ENCODE measurements around the gene RTN4.
A peak's percentile ranks its signal among the peaks of the same experiment; 100 is the strongest.
"Not testable (repeated sequence)": the region's sequence is repeated elsewhere in the genome, so short reads cannot be mapped to it uniquely, and the experiment has no call there.

The RTN4 gene

GRCh38 chr2:55050100-55050994 is at the start of gene RTN4:
Gene RTN4, minus strand, starts transcription at chr2:55050451. Its CDS starts 151 bp downstream, at chr2:55050300.
- CTCF ChIA-PET = interaction anchor here (0.6 to 2.9 kb wide), 11 partner anchors 8 to 151 kb away, joined by 3 to 12 read pairs (median 5); no protein-coding TSS in a partner anchor
- Mint-ChIP-seq H3K36me3 (peaks cover 4% of the 10 kb centered on the region), H3K9me3 (no peaks in the 10 kb centered on the region), H3K27me3 (no peaks in the 10 kb centered on the region), H3K4me3 (peak within 1 kb of the TSS; percentile 96), H3K4me1 (peaks cover 71% of the 10 kb centered on the region), H3K27ac (peak within 1 kb of the TSS; percentile 96)
- DNase-seq = peak; percentile 99

- Mint-ChIP-seq H3K36me3 (peaks cover 2% of the 10 kb centered on the region), H3K27me3 (no peaks in the 10 kb centered on the region), H3K4me3 (no peak overlapping the region), H3K9me3 (no peaks in the 10 kb centered on the region), H3K27ac (peak overlapping the region; percentile 35), H3K4me1 (peaks cover 13% of the 10 kb centered on the region)
- CTCF ChIA-PET = interaction anchor here (1.5 kb wide), 1 partner anchor 51 kb away, joined by 5 read pairs; no protein-coding TSS in a partner anchor
- DNase-seq = no peak
These were observed 49.2 kb upstream of the RTN4 start for GRCh38 chr2:55099493-55099877.

GRCh38 chr2:55097461-55098410 is 47.5 kb upstream of the RTN4 start:
- CTCF ChIA-PET = interaction anchor here (0.9 kb wide), 1 partner anchor 83 kb away, joined by 3 read pairs; no protein-coding TSS in a partner anchor
- H3K4me1 Mint-ChIP-seq = peaks cover 19% of the 10 kb centered on the region
- no peak for DNase-seq

GRCh38 chr2:55097082-55097460 is 46.8 kb upstream of the RTN4 start:
- Mint-ChIP-seq H3K27ac (no peak overlapping the region), H3K4me3 (no peak overlapping the region), H3K9me3 (no peaks in the 10 kb centered on the region), H3K27me3 (no peaks in the 10 kb centered on the region), H3K36me3 (peaks cover 2% of the 10 kb centered on the region), H3K4me1 (peaks cover 23% of the 10 kb centered on the region)
- CTCF ChIA-PET = no interaction called here
- DNase-seq = no peak

More at GRCh38 chr2:55097461-55098410, 47.5 kb upstream of the RTN4 start:
- H3K27ac Mint-ChIP-seq = no peak overlapping the region
- peaks cover 2% of the 10 kb centered on the region for H3K36me3 Mint-ChIP-seq
- no peaks in the 10 kb centered on the region for H3K9me3 Mint-ChIP-seq
- H3K27me3 Mint-ChIP-seq = no peaks in the 10 kb centered on the region
- H3K4me3 Mint-ChIP-seq = no peak overlapping the region

- no peak for DNase-seq
- Mint-ChIP-seq H3K9me3 (no peaks in the 10 kb centered on the region), H3K4me3 (no peak overlapping the region), H3K36me3 (peaks cover 2% of the 10 kb centered on the region), H3K27me3 (no peaks in the 10 kb centered on the region), H3K4me1 (peaks cover 25% of the 10 kb centered on the region), H3K27ac (no peak overlapping the region)
- CTCF ChIA-PET = no interaction called here
These were observed 46.3 kb upstream of the RTN4 start for GRCh38 chr2:55096586-55096985.

- no peak overlapping the region for H3K27ac Mint-ChIP-seq
- no peaks in the 10 kb centered on the region for H3K36me3 Mint-ChIP-seq
- no peak overlapping the region for H3K4me3 Mint-ChIP-seq
- H3K9me3 Mint-ChIP-seq = no peaks in the 10 kb centered on the region
- DNase-seq = no peak
- H3K4me1 Mint-ChIP-seq = peaks cover 13% of the 10 kb centered on the region
- H3K27me3 Mint-ChIP-seq = peaks cover 3% of the 10 kb centered on the region
- CTCF ChIA-PET = no interaction called here
These were observed 43.1 kb upstream of the RTN4 start for GRCh38 chr2:55093381-55093780.

- CTCF ChIA-PET = interaction anchor here (1.0 kb wide), 1 partner anchor 22 kb away, joined by 3 read pairs; no protein-coding TSS in a partner anchor
- Mint-ChIP-seq H3K36me3 (no peaks in the 10 kb centered on the region), H3K4me1 (peaks cover 13% of the 10 kb centered on the region), H3K4me3 (no peak overlapping the region), H3K9me3 (no peaks in the 10 kb centered on the region), H3K27me3 (peaks cover 3% of the 10 kb centered on the region), H3K27ac (no peak overlapping the region)
- no peak for DNase-seq
These were observed 42.2 kb upstream of the RTN4 start for GRCh38 chr2:55092439-55092838.

GRCh38 chr2:55091681-55092080 is 41.4 kb upstream of the RTN4 start:
- H3K27ac Mint-ChIP-seq, H3K4me3 Mint-ChIP-seq, DNase-seq, H3K27me3 Mint-ChIP-seq, H3K9me3 Mint-ChIP-seq, H3K36me3 Mint-ChIP-seq: not testable (repeated sequence)
- peaks cover 13% of the 10 kb centered on the region for H3K4me1 Mint-ChIP-seq
- CTCF ChIA-PET = interaction anchor here (1.0 kb wide), 1 partner anchor 21 kb away, joined by 3 read pairs; no protein-coding TSS in a partner anchor

GRCh38 chr2:55090702-55091101 is 40.5 kb upstream of the RTN4 start:
- Mint-ChIP-seq H3K9me3 (no peaks in the 10 kb centered on the region), H3K36me3 (no peaks in the 10 kb centered on the region), H3K27me3 (peaks cover 3% of the 10 kb centered on the region), H3K4me1 (peaks cover 13% of the 10 kb centered on the region), H3K27ac (no peak overlapping the region), H3K4me3 (no peak overlapping the region)
- CTCF ChIA-PET = no interaction called here
- DNase-seq = no peak

- Mint-ChIP-seq H3K9me3 (no peaks in the 10 kb centered on the region), H3K4me3 (no peak overlapping the region), H3K27me3 (peaks cover 3% of the 10 kb centered on the region), H3K36me3 (no peaks in the 10 kb centered on the region), H3K27ac (no peak overlapping the region), H3K4me1 (peaks cover 13% of the 10 kb centered on the region)
- no peak for DNase-seq
- CTCF ChIA-PET = no interaction called here
These were observed 39.5 kb upstream of the RTN4 start for GRCh38 chr2:55089726-55090125.

GRCh38 chr2:55088400-55088799 is 38.1 kb upstream of the RTN4 start:
- Mint-ChIP-seq H3K4me3 (no peak overlapping the region), H3K9me3 (no peaks in the 10 kb centered on the region), H3K4me1 (peaks cover 10% of the 10 kb centered on the region), H3K27me3 (peaks cover 3% of the 10 kb centered on the region), H3K27ac (no peak overlapping the region), H3K36me3 (no peaks in the 10 kb centered on the region)
- DNase-seq = no peak
- CTCF ChIA-PET = interaction anchor here (0.6 kb wide), 1 partner anchor 16 kb away, joined by 3 read pairs; no protein-coding TSS in a partner anchor

- Mint-ChIP-seq H3K27ac (no peak overlapping the region), H3K9me3 (no peaks in the 10 kb centered on the region), H3K27me3 (peaks cover 3% of the 10 kb centered on the region), H3K4me1 (peaks cover 11% of the 10 kb centered on the region), H3K4me3 (no peak overlapping the region), H3K36me3 (no peaks in the 10 kb centered on the region)
- CTCF ChIA-PET = interaction anchor here (0.6 kb wide), 1 partner anchor 16 kb away, joined by 3 read pairs; no protein-coding TSS in a partner anchor
- DNase-seq = no peak
These were observed 37.7 kb upstream of the RTN4 start for GRCh38 chr2:55087936-55088335.

- Mint-ChIP-seq H3K27me3 (peaks cover 3% of the 10 kb centered on the region), H3K27ac (no peak overlapping the region), H3K4me3 (no peak overlapping the region), H3K36me3 (no peaks in the 10 kb centered on the region), H3K4me1 (peaks cover 7% of the 10 kb centered on the region), H3K9me3 (no peaks in the 10 kb centered on the region)
- no peak for DNase-seq
- CTCF ChIA-PET = no interaction called here
These were observed 37.2 kb upstream of the RTN4 start for GRCh38 chr2:55087501-55087900.
